ENCODE data around the gene SBNO2.

DNA sequence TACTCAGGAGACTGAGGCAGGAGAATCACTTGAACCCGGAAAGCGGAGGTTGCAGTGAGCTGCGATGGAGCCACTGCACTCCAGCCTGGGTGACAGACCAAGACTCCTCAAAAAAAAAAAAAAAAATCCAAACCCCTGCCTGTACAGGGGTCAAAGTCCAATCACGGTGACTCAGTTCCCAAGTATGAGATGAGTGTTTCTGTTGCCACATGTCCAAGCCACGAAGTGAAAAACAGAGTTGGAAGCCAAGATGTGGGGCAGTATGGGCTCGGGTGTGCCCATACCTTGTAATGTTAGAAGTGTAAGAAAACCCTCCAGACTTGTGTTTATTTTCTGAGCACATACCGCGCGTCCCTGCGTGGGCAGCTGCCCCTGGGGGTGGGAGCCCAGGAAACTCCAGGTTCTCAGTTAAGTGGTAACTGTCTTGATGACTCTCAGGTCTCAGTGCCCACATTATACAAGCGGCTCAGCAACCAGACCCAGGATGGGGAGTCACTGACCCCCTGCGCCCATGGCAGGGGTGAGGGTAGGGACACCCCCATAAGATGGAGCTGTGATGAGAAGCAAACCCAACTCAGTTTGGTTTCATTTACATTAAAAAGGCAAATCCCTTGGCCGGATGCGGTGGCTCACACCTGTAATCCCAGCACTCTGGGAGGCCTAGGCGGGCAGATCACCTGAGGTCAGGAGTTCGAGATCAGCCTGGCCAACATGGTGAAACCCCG, 71.5 kb downstream of the SBNO2 start:
- no peak for TF ChIP-seq POLR2AphosphoS5 (IDR thresholded peaks at IDR 0.05; ENCODE audit: low read depth)
- no peak for TF ChIP-seq EZH2phosphoT487 (IDR thresholded peaks at IDR 0.05; ENCODE audit: unreplicated experiment)
- TF ChIP-seq, protein P1, sequence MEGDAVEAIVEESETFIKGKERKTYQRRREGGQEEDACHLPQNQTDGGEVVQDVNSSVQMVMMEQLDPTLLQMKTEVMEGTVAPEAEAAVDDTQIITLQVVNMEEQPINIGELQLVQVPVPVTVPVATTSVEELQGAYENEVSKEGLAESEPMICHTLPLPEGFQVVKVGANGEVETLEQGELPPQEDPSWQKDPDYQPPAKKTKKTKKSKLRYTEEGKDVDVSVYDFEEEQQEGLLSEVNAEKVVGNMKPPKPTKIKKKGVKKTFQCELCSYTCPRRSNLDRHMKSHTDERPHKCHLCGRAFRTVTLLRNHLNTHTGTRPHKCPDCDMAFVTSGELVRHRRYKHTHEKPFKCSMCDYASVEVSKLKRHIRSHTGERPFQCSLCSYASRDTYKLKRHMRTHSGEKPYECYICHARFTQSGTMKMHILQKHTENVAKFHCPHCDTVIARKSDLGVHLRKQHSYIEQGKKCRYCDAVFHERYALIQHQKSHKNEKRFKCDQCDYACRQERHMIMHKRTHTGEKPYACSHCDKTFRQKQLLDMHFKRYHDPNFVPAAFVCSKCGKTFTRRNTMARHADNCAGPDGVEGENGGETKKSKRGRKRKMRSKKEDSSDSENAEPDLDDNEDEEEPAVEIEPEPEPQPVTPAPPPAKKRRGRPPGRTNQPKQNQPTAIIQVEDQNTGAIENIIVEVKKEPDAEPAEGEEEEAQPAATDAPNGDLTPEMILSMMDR (conservative IDR thresholded peaks at IDR 0.05; ENCODE audit: low read depth in 2 of 2): no peak
- TF ChIP-seq, protein P2, sequence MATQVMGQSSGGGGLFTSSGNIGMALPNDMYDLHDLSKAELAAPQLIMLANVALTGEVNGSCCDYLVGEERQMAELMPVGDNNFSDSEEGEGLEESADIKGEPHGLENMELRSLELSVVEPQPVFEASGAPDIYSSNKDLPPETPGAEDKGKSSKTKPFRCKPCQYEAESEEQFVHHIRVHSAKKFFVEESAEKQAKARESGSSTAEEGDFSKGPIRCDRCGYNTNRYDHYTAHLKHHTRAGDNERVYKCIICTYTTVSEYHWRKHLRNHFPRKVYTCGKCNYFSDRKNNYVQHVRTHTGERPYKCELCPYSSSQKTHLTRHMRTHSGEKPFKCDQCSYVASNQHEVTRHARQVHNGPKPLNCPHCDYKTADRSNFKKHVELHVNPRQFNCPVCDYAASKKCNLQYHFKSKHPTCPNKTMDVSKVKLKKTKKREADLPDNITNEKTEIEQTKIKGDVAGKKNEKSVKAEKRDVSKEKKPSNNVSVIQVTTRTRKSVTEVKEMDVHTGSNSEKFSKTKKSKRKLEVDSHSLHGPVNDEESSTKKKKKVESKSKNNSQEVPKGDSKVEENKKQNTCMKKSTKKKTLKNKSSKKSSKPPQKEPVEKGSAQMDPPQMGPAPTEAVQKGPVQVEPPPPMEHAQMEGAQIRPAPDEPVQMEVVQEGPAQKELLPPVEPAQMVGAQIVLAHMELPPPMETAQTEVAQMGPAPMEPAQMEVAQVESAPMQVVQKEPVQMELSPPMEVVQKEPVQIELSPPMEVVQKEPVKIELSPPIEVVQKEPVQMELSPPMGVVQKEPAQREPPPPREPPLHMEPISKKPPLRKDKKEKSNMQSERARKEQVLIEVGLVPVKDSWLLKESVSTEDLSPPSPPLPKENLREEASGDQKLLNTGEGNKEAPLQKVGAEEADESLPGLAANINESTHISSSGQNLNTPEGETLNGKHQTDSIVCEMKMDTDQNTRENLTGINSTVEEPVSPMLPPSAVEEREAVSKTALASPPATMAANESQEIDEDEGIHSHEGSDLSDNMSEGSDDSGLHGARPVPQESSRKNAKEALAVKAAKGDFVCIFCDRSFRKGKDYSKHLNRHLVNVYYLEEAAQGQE (IDR thresholded peaks at IDR 0.05; ENCODE audit: unreplicated experiment): no peak
- no peak for TF ChIP-seq CREB1 (CRISPR knock-in tag; IDR thresholded peaks at IDR 0.05; ENCODE audit: low read depth)
- TF ChIP-seq, protein P3, sequence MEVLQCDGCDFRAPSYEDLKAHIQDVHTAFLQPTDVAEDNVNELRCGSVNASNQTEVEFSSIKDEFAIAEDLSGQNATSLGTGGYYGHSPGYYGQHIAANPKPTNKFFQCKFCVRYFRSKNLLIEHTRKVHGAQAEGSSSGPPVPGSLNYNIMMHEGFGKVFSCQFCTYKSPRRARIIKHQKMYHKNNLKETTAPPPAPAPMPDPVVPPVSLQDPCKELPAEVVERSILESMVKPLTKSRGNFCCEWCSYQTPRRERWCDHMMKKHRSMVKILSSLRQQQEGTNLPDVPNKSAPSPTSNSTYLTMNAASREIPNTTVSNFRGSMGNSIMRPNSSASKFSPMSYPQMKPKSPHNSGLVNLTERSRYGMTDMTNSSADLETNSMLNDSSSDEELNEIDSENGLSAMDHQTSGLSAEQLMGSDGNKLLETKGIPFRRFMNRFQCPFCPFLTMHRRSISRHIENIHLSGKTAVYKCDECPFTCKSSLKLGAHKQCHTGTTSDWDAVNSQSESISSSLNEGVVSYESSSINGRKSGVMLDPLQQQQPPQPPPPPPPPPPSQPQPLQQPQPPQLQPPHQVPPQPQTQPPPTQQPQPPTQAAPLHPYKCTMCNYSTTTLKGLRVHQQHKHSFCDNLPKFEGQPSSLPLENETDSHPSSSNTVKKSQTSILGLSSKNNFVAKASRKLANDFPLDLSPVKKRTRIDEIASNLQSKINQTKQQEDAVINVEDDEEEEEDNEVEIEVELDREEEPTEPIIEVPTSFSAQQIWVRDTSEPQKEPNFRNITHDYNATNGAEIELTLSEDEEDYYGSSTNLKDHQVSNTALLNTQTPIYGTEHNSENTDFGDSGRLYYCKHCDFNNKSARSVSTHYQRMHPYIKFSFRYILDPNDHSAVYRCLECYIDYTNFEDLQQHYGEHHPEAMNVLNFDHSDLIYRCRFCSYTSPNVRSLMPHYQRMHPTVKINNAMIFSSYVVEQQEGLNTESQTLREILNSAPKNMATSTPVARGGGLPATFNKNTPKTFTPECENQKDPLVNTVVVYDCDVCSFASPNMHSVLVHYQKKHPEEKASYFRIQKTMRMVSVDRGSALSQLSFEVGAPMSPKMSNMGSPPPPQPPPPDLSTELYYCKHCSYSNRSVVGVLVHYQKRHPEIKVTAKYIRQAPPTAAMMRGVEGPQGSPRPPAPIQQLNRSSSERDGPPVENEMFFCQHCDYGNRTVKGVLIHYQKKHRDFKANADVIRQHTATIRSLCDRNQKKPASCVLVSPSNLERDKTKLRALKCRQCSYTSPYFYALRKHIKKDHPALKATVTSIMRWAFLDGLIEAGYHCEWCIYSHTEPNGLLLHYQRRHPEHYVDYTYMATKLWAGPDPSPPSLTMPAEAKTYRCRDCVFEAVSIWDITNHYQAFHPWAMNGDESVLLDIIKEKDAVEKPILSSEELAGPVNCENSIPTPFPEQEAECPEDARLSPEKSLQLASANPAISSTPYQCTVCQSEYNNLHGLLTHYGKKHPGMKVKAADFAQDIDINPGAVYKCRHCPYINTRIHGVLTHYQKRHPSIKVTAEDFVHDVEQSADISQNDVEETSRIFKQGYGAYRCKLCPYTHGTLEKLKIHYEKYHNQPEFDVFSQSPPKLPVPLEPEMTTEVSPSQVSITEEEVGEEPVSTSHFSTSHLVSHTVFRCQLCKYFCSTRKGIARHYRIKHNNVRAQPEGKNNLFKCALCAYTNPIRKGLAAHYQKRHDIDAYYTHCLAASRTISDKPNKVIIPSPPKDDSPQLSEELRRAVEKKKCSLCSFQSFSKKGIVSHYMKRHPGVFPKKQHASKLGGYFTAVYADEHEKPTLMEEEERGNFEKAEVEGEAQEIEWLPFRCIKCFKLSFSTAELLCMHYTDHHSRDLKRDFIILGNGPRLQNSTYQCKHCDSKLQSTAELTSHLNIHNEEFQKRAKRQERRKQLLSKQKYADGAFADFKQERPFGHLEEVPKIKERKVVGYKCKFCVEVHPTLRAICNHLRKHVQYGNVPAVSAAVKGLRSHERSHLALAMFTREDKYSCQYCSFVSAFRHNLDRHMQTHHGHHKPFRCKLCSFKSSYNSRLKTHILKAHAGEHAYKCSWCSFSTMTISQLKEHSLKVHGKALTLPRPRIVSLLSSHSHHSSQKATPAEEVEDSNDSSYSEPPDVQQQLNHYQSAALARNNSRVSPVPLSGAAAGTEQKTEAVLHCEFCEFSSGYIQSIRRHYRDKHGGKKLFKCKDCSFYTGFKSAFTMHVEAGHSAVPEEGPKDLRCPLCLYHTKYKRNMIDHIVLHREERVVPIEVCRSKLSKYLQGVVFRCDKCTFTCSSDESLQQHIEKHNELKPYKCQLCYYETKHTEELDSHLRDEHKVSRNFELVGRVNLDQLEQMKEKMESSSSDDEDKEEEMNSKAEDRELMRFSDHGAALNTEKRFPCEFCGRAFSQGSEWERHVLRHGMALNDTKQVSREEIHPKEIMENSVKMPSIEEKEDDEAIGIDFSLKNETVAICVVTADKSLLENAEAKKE (CRISPR knock-in tag; IDR thresholded peaks at IDR 0.05): no peak
- no peak for TF ChIP-seq STAT1 (IDR thresholded peaks at IDR 0.05; ENCODE audit: unreplicated experiment)

Data from GM23338 (cell line).